ENCODE results near the gene POMGNT2. TPM values are rescaled to one million over a fixed set of nuclear protein-coding genes. Genes with fewer than 3 reads are reported as not detected.

POMGNT2 gene
- total RNA-seq, 1 donor from 2014 or later: 10.8 TPM

DNA sequence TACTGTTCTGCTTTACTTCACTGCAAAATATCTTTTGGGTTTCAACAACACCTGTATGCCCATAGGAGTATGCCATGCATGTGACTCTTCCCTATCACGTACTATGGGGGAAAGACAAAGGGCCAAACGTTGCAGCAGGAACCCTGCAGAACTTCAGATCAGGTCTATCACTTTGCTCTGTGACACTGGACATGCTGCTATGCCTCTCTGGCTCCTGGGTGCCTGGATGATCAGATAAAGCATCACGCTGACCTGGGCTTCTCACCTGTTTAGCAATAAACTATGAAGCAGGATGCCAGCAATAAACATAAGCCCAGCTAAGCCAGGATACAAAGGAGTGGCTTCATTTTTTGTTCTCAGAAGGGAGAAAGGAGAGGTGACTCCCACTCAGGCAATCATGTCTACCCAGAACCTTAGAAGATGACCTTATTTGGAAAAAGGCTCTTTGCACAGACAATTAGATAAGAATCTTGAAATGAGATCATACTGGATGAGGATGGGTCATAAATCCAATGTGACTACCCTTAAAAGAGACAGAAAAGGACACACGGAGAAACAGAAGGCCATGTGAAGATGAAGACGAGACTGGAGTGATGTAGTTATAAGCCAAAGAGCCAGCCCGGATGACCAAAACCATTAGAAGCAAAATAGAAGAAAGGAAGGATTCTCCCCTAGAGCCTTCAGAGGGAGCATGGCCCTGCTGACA lies 19.3 kb downstream of the POMGNT2 start:
- Histone ChIP-seq H3K9me3 (no peaks in the 10 kb centered on the region), H3K4me1 (peaks cover 4% of the 10 kb centered on the region), H3K27ac (no peak overlapping the region), H3K36me3 (no peaks in the 10 kb centered on the region), H3K4me3 (no peak overlapping the region), H3K27me3 (no peaks in the 10 kb centered on the region)
- intact Hi-C loops (cut with DNase I): no loop called here
- TF ChIP-seq, protein P1, sequence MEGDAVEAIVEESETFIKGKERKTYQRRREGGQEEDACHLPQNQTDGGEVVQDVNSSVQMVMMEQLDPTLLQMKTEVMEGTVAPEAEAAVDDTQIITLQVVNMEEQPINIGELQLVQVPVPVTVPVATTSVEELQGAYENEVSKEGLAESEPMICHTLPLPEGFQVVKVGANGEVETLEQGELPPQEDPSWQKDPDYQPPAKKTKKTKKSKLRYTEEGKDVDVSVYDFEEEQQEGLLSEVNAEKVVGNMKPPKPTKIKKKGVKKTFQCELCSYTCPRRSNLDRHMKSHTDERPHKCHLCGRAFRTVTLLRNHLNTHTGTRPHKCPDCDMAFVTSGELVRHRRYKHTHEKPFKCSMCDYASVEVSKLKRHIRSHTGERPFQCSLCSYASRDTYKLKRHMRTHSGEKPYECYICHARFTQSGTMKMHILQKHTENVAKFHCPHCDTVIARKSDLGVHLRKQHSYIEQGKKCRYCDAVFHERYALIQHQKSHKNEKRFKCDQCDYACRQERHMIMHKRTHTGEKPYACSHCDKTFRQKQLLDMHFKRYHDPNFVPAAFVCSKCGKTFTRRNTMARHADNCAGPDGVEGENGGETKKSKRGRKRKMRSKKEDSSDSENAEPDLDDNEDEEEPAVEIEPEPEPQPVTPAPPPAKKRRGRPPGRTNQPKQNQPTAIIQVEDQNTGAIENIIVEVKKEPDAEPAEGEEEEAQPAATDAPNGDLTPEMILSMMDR (IDR thresholded peaks at IDR 0.05): no peak
- ATAC-seq (no peak), DNase-seq (no peak)

DNA sequence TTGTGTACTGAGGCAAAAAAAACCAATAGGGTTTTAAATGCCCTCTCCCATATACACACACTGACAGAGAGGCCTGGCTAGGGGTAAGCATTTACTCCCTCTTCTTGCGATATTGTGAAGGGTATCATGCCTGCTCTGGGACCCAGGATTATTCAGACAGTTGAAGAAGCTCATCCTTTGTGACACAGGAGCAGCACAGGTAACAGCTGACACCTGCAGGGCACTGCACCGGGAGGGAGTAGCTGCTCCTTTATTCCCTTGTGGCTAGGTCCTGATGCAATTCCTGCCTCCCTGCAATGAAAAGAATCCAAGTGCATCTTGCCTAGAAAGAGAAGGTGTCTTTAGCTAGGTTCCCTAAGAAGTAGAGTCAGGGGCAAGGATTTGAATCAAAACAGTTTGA lies 23.4 kb downstream of the POMGNT2 start:
- DNase-seq: no peak
- no peaks in the 10 kb centered on the region for H3K4me1 ChIP-seq
- no peaks in the 10 kb centered on the region for H3K9me3 ChIP-seq
- TF ChIP-seq, protein P1 (IDR thresholded peaks at IDR 0.05): no peak
- peaks cover 25% of the 10 kb centered on the region for H3K36me3 ChIP-seq
- ATAC-seq: no peak
- H3K27me3 ChIP-seq: no peaks in the 10 kb centered on the region
- no peak overlapping the region for H3K4me3 ChIP-seq
- H3K27ac ChIP-seq: no peak overlapping the region
- intact Hi-C loops (cut with DNase I): no loop called here

DNA sequence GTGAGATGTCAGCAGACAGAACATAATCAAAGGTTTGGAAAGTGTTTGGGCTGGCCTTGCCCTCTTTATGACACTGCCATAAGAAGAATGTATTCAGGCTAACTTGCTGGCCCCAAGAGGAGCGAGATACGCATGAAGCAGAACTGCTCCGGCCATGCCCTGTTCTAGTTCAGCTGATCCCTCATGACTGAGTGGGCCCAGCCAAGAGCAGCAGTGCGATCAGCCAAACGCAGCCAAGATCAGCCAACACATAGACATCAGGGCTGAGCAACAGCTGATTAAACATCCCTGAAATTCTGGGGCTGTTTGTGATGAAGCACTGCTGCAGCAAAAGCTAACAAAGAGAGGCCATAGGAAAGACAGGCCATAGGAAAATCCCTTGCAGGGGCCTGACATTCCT lies 24.1 kb downstream of the POMGNT2 start:
- H3K9me3 ChIP-seq: no peaks in the 10 kb centered on the region
- intact Hi-C loops (cut with DNase I): no loop called here
- no peak overlapping the region for H3K27ac ChIP-seq
- H3K27me3 ChIP-seq: no peaks in the 10 kb centered on the region
- H3K36me3 ChIP-seq: peaks cover 25% of the 10 kb centered on the region
- H3K4me1 ChIP-seq: no peaks in the 10 kb centered on the region
- H3K4me3 ChIP-seq: no peak overlapping the region
- ATAC-seq (no peak), DNase-seq (no peak)
- TF ChIP-seq, protein P1 (IDR thresholded peaks at IDR 0.05): no peak

GRCh38 chr3:43080726-43081568 lies 24.9 kb downstream of the POMGNT2 start:
- no peaks in the 10 kb centered on the region for H3K9me3 ChIP-seq
- DNase-seq (no peak), ATAC-seq (no peak)
- intact Hi-C loops (cut with DNase I): no loop called here
- H3K27ac ChIP-seq: no peak overlapping the region
- TF ChIP-seq, protein P1 (IDR thresholded peaks at IDR 0.05): no peak
- H3K27me3 ChIP-seq: no peaks in the 10 kb centered on the region
- no peaks in the 10 kb centered on the region for H3K4me1 ChIP-seq
- H3K4me3 ChIP-seq: no peak overlapping the region
- H3K36me3 ChIP-seq: peaks cover 25% of the 10 kb centered on the region

DNA sequence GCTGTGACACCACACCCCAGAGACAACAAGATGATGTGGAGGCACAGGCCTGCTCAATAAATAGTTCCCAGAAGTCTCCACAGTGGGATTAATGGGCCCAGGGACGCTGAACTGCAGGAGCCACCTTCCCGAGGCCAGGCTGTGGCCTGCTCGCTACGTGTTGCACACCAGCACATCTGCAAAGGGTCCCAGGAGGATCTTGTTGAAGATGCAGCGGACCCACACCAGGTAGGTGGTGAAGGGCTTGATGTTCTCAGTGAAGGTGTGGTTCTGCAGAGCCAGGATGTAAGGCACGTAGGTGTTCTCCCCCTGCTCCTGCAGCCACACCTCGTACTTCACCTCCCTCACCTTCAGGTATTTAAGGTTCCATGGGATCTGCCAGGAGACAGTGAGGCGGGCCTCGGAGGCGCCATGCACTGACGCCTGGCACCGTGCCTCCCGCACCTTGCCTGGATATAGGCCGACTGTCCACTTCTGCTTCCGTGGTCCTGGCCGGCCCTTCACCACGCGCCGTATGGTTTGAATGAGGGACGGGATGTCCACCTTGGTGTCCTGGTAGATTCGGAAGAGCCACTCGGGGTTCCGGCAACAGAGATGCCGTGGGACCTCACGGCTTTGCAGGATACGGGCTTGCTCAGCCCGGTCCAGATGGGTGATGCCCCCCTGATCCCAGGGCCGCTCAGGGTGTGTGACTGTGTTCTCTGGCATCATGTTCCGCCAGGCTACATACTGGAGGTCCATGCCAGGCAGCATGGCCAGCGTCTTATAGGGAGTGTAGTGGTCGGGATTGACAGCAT lies 26.1 kb downstream of the POMGNT2 start:
- Histone ChIP-seq H3K27me3 (no peaks in the 10 kb centered on the region), H3K4me1 (no peaks in the 10 kb centered on the region), H3K9me3 (no peaks in the 10 kb centered on the region), H3K27ac (no peak overlapping the region), H3K36me3 (peaks cover 25% of the 10 kb centered on the region), H3K4me3 (no peak overlapping the region)
- intact Hi-C loops (cut with DNase I): no loop called here
- no peak for ATAC-seq
- no peak for DNase-seq
- TF ChIP-seq, protein P1 (IDR thresholded peaks at IDR 0.05): no peak
